Astrocyte (in vitro differentiated cells and primary cell): ENCODE data around the gene GID8. TPM values are rescaled to one million over a fixed set of nuclear protein-coding genes. Genes with fewer than 3 reads are reported as not detected.

Source experiments
- DNase-seq: peaks from one replicate; pipeline ENCODE4 v3.0.0-alpha.2; 2010; ENCODE audit warnings: low read depth
- FAIRE-seq: peaks from 2 replicates; lab custom pipeline; 2011; peaks lifted over from hg19 to GRCh38; lab: Jason Lieb, UNC
- H2AFZ ChIP-seq: 2 replicates; pipeline ENCODE4 v1.6.0; 2012; ENCODE audit warnings: low read depth, low read length, inconsistent platforms
- H3K27ac ChIP-seq: 2 replicates; pipeline ENCODE4 v1.5.1; 2011; ENCODE audit warnings: low read depth, low read length, inconsistent platforms
- H3K27me3 ChIP-seq: 2 replicates; pipeline ENCODE4 v1.6.0; 2011; ENCODE audit warnings: low read length, inconsistent platforms; ENCODE audit not compliant: insufficient read depth
- H3K36me3 ChIP-seq: 2 replicates; pipeline ENCODE4 v1.5.1; 2011; ENCODE audit warnings: low read length, inconsistent platforms; ENCODE audit not compliant: insufficient read depth
- H3K4me1 ChIP-seq: 2 replicates; pipeline ENCODE4 v1.5.1; 2011; ENCODE audit warnings: low read length, inconsistent platforms; ENCODE audit not compliant: insufficient read depth
- H3K4me2 ChIP-seq: 2 replicates; pipeline ENCODE4 v1.6.0; 2012; ENCODE audit warnings: low read length, inconsistent platforms
- H3K4me3 ChIP-seq: 2 replicates; pipeline ENCODE4 v1.5.1; 2011; ENCODE audit warnings: low read depth, mild to moderate bottlenecking, low read length, inconsistent platforms; ENCODE audit not compliant: insufficient read depth
- H3K79me2 ChIP-seq: 2 replicates; pipeline ENCODE4 v1.6.0; 2012; ENCODE audit warnings: mild to moderate bottlenecking, low read length, inconsistent platforms; ENCODE audit not compliant: insufficient read depth
- H3K9ac ChIP-seq: 2 replicates; pipeline ENCODE4 v1.6.0; 2012; ENCODE audit warnings: mild to moderate bottlenecking, low read length, inconsistent platforms
- H3K9me3 ChIP-seq: 2 replicates; pipeline ENCODE4 v1.5.1; 2012; ENCODE audit warnings: low read depth, mild to moderate bottlenecking, low read length, inconsistent platforms; ENCODE audit not compliant: insufficient read depth
- H4K20me1 ChIP-seq: 2 replicates; pipeline ENCODE4 v1.6.0; 2012; ENCODE audit warnings: low read length, inconsistent platforms; ENCODE audit not compliant: insufficient read depth
- H3K27ac Mint-ChIP-seq: one replicate; pipeline ENCODE4 v1.8.0; 2021; ENCODE audit warnings: mild to moderate bottlenecking, mixed read lengths; ENCODE audit not compliant: unreplicated experiment
- H3K27me3 Mint-ChIP-seq: one replicate; pipeline ENCODE4 v1.8.0; 2021; ENCODE audit warnings: low read depth, mixed read lengths; ENCODE audit not compliant: unreplicated experiment
- H3K36me3 Mint-ChIP-seq: one replicate; pipeline ENCODE4 v1.8.0; 2021; ENCODE audit warnings: low read depth, mixed read lengths; ENCODE audit not compliant: unreplicated experiment
- H3K4me1 Mint-ChIP-seq: one replicate; pipeline ENCODE4 v1.8.0; 2021; ENCODE audit warnings: low read depth, mixed read lengths; ENCODE audit not compliant: unreplicated experiment
- H3K4me3 Mint-ChIP-seq: one replicate; pipeline ENCODE4 v1.8.0; 2021; ENCODE audit warnings: mild to moderate bottlenecking, moderate library complexity, mixed read lengths; ENCODE audit not compliant: unreplicated experiment
- H3K9me3 Mint-ChIP-seq: one replicate; pipeline ENCODE4 v1.8.0; 2021; ENCODE audit warnings: mild to moderate bottlenecking, mixed read lengths; ENCODE audit not compliant: unreplicated experiment
- CTCF ChIP-seq: IDR thresholded peaks from 2 replicates; pipeline ENCODE4 v1.5.1; 2011; ENCODE audit warnings: low read depth, mild to moderate bottlenecking, inconsistent platforms, low read length, moderate library complexity; ENCODE audit not compliant: insufficient read depth
- EZH2 ChIP-seq: IDR thresholded peaks from 2 replicates; pipeline ENCODE4 v1.6.1; 2012; ENCODE audit warnings: mild to moderate bottlenecking, low read length, inconsistent platforms; ENCODE audit not compliant: insufficient read depth
- total RNA-seq: library from RNA; stranded (reverse); gene quantifications from 2 replicates; pipeline ENCODE4 v1.2.1, GENCODE V29; 2021

GID8 gene
- total RNA-seq, 1 donor from 2014 or later: 37.1 TPM

GRCh38 chr20:62935968-62936585, 1.9 kb upstream of the GID8 start:
- Mint-ChIP-seq H3K27me3 (no peaks in the 10 kb centered on the region), H3K4me1 (peaks cover 11% of the 10 kb centered on the region), H3K36me3 (peaks cover 5% of the 10 kb centered on the region), H3K27ac (no peak overlapping the region), H3K9me3 (no peaks in the 10 kb centered on the region), H3K4me3 (no peak overlapping the region)
- Histone ChIP-seq H3K27ac (peak overlapping the region; percentile 98), H3K4me1 (peaks cover 13% of the 10 kb centered on the region), H3K9ac (peak overlapping the region; percentile 100), H3K79me2 (peaks cover 93% of the 10 kb centered on the region), H4K20me1 (peaks cover 78% of the 10 kb centered on the region), H3K4me2 (peak overlapping the region; percentile 86), H3K9me3 (no peaks in the 10 kb centered on the region), H3K27me3 (no peaks in the 10 kb centered on the region), H3K4me3 (peak overlapping the region; percentile 80), H3K36me3 (peaks cover 5% of the 10 kb centered on the region), H2AFZ (no peak overlapping the region)
- no peak for FAIRE-seq
- no peak for DNase-seq
- TF ChIP-seq EZH2: no peak
- TF ChIP-seq CTCF: no peak

DNA sequence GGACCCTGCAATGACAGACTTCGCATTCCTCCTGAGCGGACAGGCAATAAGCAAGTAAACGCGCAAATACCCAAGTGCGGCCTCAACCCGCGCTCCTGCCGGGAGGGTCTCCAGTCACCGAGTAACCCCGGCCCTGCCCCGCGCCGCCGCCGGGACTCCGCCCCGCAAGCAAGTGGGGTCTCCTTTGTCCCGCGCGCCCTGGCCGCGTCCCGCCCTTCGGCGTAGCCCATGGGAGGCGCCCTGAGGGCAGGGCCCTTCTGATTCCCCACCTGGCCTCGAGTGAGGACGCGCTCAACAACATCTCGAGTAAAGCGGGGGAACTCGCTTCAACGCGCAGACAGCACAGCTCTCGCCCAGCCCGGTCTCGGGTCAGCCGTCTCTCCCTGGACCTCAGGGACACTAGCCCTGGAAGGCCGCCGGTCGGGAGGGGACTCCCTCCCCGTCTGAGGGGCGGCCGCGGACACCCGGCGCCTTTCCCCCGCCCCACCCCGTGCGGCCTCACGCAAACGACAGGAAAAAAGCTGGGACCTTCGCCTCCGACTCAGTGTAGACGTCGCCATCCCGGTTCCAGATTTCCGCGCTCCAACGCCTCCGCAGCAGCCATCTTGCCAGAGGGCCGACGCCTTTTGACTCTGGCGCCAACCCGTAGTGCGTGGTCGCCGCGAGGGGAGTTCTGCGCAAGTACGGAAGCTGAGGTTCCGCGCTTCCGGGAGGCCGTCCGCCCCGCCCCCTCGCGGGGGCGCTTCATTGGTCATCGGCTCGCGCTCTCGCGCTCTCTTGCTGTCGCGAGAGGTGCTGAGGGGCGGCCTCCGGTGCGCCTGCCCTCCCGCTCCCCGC, 461 bp upstream of the GID8 start:
- peak overlapping the region; percentile 96 for H3K27ac Mint-ChIP-seq
- no peaks in the 10 kb centered on the region for H3K9me3 ChIP-seq
- H3K9ac ChIP-seq: peak overlapping the region; percentile 100
- no peak for TF ChIP-seq EZH2
- no peak for TF ChIP-seq CTCF
- peak overlapping the region; percentile 80 for H3K4me3 ChIP-seq
- H3K4me1 Mint-ChIP-seq: peaks cover 17% of the 10 kb centered on the region
- peaks cover 4% of the 10 kb centered on the region for H3K36me3 Mint-ChIP-seq
- H3K27ac ChIP-seq: peak overlapping the region; percentile 98
- H3K36me3 ChIP-seq: peaks cover 6% of the 10 kb centered on the region
- FAIRE-seq: no peak
- DNase-seq: peak; percentile 90
- peaks cover 13% of the 10 kb centered on the region for H3K4me1 ChIP-seq
- peak overlapping the region; percentile 94 for H2AFZ ChIP-seq
- H3K27me3 Mint-ChIP-seq: no peaks in the 10 kb centered on the region
- H3K27me3 ChIP-seq: no peaks in the 10 kb centered on the region
- H3K9me3 Mint-ChIP-seq: no peaks in the 10 kb centered on the region
- peaks cover 78% of the 10 kb centered on the region for H4K20me1 ChIP-seq
- H3K4me2 ChIP-seq: peak overlapping the region; percentile 86
- peaks cover 93% of the 10 kb centered on the region for H3K79me2 ChIP-seq
- H3K4me3 Mint-ChIP-seq: no peak overlapping the region
